ENCODE results near the gene BHLHE40.

DNA sequence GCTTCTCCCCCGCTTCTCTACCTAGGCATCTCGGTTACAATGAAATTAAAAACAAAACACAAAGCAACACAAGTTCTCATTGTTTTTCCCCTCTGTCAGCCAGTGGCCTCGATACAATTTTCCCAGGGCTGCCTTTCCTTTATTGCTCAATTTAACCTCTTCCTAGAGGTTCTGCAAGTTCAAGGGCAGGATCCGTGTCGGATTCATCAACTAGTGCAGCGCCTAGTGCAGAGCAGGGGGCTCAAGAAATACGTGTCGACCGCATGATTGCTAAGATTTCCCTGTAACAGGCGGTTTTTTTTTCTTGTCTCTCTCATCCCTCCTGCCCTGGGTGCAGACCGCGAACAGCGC lies 1.4 kb upstream of the BHLHE40 start:
- TF ChIP-seq, protein P1, sequence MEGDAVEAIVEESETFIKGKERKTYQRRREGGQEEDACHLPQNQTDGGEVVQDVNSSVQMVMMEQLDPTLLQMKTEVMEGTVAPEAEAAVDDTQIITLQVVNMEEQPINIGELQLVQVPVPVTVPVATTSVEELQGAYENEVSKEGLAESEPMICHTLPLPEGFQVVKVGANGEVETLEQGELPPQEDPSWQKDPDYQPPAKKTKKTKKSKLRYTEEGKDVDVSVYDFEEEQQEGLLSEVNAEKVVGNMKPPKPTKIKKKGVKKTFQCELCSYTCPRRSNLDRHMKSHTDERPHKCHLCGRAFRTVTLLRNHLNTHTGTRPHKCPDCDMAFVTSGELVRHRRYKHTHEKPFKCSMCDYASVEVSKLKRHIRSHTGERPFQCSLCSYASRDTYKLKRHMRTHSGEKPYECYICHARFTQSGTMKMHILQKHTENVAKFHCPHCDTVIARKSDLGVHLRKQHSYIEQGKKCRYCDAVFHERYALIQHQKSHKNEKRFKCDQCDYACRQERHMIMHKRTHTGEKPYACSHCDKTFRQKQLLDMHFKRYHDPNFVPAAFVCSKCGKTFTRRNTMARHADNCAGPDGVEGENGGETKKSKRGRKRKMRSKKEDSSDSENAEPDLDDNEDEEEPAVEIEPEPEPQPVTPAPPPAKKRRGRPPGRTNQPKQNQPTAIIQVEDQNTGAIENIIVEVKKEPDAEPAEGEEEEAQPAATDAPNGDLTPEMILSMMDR (IDR thresholded peaks at IDR 0.05): no peak
- no peak for TF ChIP-seq POLR2A (IDR thresholded peaks at IDR 0.05)
